A549 (cell line): ENCODE data around the gene CHAD.

Experiments
- CEBPB ChIP-seq, 2 experiments: fragments of >200 bp in 1 of 2; sonication (Bioruptor Twin) in 1 of 2; formaldehyde crosslinking in 1 of 2; IDR thresholded peaks; 2 replicates each; pipeline ENCODE4 v1.6.1; 2012 to 2016
- CTCF ChIP-seq: fragments of >200 bp; sonication (Bioruptor Twin); formaldehyde crosslinking; IDR thresholded peaks from 3 replicates; pipeline ENCODE4 v1.5.1; 2016
- EP300 ChIP-seq, 2 experiments: fragments of >200 bp; sonication (Bioruptor Twin); formaldehyde crosslinking; IDR thresholded peaks; 2 replicates in 1 of 2; 3 replicates in 1 of 2; pipeline ENCODE4 v1.6.1; 2016 to 2017
- GATA3 ChIP-seq: IDR thresholded peaks from 2 replicates; pipeline ENCODE4 v1.6.1; 2012; ENCODE audit warnings: borderline replicate concordance
- HOXA7 ChIP-seq: fragments of 250-450 bp; sonication (Bioruptor Pico); IDR thresholded peaks from 2 replicates; pipeline ENCODE4 v1.5.0; 2020; ENCODE audit warnings: mild to moderate bottlenecking, moderate library complexity
- MAX ChIP-seq: IDR thresholded peaks from 2 replicates; pipeline ENCODE4 v1.6.1; 2012
- NPAS2 ChIP-seq: fragments of 250-450 bp; sonication (Bioruptor Pico); IDR thresholded peaks from 2 replicates; pipeline ENCODE4 v1.8.0; 2022; ENCODE audit warnings: mild to moderate bottlenecking, moderate library complexity, borderline replicate concordance
- PHF8 ChIP-seq: fragments of 200-600 bp; sonication (generic); IDR thresholded peaks from 2 replicates; pipeline ENCODE4 v1.6.1; 2016; ENCODE audit warnings: low read depth, mild to moderate bottlenecking, antibody characterized with exemption, moderate library complexity, borderline replicate concordance
- POLR2A ChIP-seq: IDR thresholded peaks from 2 replicates; pipeline ENCODE4 v1.6.1; 2012; ENCODE audit warnings: mild to moderate bottlenecking, low read length
- POLR2AphosphoS2 ChIP-seq: conservative IDR thresholded peaks from 2 replicates; pipeline ENCODE4 v1.6.1; 2012; ENCODE audit warnings: low read length, improper control_type of control experiment, inconsistent platforms
- RFX5 ChIP-seq: fragments of 450-650 bp; IDR thresholded peaks from 2 replicates; pipeline ENCODE4 v1.7.1; 2014; ENCODE audit warnings: antibody characterized with exemption, mild to moderate bottlenecking, moderate library complexity
- RNF2 ChIP-seq: fragments of 200-600 bp; sonication (generic); IDR thresholded peaks from 2 replicates; pipeline ENCODE4 v1.6.1; 2016; ENCODE audit warnings: low read depth, mild to moderate bottlenecking, antibody characterized with exemption, moderate library complexity, borderline replicate concordance
- TF ChIP-seq, protein P1 (sequence below): IDR thresholded peaks from 2 replicates; pipeline ENCODE4 v1.6.1; 2012
- TF ChIP-seq, protein P2 (sequence below): fragments of 450-650 bp; IDR thresholded peaks from 2 replicates; pipeline ENCODE4 v1.6.1; 2014; ENCODE audit warnings: antibody characterized with exemption

GRCh38 chr17:50482516-50482915 is 13.8 kb upstream of the CHAD start:
- TF ChIP-seq NPAS2 (CRISPR knock-in tag) (no peak), RNF2 (no peak), POLR2AphosphoS2 (no peak), CTCF (peak; percentile 96), POLR2A (no peak), MAX (peak; percentile 78), PHF8 (no peak), EP300 (IDR thresholded peaks at IDR 0.05) (no peak), RFX5 (no peak), CEBPB (IDR thresholded peaks at IDR 0.05) (no peak), HOXA7 (no peak), GATA3 (no peak)
- TF ChIP-seq, protein P1, sequence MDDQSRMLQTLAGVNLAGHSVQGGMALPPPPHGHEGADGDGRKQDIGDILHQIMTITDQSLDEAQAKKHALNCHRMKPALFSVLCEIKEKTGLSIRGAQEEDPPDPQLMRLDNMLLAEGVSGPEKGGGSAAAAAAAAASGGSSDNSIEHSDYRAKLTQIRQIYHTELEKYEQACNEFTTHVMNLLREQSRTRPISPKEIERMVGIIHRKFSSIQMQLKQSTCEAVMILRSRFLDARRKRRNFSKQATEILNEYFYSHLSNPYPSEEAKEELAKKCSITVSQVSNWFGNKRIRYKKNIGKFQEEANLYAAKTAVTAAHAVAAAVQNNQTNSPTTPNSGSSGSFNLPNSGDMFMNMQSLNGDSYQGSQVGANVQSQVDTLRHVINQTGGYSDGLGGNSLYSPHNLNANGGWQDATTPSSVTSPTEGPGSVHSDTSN, result no peak
- TF ChIP-seq, protein P2, sequence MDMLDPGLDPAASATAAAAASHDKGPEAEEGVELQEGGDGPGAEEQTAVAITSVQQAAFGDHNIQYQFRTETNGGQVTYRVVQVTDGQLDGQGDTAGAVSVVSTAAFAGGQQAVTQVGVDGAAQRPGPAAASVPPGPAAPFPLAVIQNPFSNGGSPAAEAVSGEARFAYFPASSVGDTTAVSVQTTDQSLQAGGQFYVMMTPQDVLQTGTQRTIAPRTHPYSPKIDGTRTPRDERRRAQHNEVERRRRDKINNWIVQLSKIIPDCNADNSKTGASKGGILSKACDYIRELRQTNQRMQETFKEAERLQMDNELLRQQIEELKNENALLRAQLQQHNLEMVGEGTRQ, result no peak
